NOMO-1 (cell line): ENCODE data around the gene P2RX5.

Experiments
- DNase-seq, 2 experiments: peaks; one replicate each; lab custom pipeline; 2025; ENCODE audit not compliant: unreplicated experiment in 2 of 2; lab: John Stamatoyannopoulos, UW

The P2RX5 gene

DNA sequence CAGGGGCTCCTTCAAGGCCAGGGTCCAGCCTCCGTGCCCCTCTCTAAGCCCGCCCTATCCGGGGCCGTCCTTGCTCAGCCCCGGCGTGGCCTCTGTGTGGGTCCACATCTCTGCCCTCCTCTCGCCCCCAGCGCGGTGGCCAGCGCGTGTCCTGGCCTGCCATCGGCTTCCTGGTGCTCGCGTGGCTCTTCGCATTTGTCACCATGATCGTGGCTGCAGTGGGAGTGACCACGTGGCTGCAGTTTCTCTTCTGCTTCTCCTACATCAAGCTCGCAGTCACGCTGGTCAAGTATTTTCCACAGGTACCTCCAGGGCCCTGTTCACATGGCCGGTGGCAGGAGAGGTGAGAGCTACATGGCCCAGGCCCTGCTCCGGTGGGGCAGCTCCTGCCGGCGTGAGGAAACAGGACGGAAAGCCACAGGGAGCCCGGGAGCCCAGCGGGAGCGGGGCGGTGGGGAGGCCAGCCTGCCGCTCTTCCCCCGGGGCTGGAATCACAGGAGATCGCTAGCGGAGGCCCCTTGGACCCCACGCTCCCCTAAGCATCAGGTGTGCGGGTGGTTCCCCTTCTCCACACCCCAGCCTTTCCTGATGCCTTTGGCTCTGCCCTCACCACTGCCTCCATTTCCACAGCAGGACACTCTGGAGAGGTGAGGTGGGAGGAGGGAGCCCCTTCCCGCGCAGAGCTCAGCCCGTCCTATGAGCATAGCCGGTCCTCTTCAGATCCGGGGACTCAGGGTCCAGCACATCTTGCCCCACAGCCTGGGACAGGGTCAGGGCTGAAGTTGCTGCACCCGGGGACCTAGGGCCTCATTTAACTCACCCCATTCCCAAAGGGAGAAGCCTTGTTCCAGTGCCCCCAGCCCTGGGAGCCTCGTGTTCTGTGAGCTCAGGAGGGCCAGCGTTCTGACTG, 37.8 kb downstream of the P2RX5 start:
- peak in 1 of 2 experiments; percentile 43 for DNase-seq

DNA sequence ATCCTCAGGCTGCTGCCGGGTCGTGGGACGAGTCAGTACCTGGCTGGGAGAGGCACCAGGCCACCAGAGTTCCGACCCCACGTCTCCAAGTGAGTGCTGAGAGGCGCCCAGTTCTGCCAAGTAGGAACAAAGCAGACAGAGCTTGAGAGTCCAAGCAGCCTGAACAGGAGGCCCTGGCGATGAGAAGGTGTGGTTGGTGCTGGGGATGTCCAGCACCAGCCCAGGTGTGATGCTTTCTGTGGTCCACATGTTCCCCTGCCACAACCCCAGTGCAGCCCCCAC, 38.4 kb downstream of the P2RX5 start:
- no peak for DNase-seq

DNA sequence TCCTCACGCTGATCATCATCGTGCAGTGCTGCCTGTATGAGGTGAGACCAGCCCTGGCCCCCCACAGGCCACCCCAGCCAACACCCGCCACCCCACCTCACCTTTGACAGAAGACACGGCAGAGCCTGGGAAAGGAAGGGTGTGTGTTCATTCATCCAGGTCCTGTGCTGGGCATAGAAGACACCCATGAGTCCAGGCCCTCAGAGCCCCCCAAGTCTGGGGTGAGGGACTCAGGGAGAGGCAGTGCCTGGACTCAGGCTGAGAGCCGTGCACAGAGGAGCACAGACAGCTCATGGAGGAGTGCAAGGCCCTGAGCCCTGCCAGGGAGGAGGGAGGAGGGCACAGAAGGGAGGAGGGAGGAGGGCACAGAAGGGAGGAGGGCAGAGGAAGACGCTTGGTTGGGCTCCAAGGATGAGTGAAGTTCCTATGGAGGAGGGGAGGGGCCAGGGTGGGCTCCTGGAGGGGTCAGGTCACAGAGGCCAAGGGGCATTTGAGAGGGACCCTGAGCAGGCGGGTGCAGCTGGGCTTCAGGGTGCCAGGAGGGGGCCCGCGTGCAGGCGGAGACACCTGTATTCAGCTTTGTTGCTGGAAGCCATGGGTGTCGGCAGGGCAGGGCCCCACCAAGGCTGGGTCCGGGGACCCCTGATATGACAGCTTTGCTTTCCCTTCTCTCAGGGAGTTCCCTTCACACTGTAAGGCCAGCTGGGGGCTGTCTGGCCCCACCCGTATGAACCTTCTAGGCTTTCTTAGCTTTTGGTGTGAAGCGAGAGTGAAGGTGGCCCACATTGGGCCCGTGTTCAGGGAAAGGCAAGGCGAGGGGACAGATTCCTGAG, 39.0 kb downstream of the P2RX5 start:
- no peak for DNase-seq

DNA sequence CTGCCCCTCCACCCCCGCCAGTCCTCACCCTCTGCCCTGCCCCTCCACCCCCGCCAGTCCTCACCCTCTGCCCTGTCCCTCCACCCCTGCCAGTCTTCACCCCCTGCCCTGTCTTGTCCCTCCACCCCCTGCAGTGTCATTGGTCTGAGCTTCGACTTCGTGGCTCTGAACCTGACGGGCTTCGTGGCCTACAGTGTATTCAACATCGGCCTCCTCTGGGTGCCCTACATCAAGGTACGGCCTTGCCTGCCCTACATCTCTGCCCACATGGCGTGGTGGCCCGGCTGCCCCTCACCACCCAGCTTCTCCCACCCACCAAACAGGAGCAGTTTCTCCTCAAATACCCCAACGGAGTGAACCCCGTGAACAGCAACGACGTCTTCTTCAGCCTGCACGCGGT, 39.6 kb downstream of the P2RX5 start:
- DNase-seq: no peak

DNA sequence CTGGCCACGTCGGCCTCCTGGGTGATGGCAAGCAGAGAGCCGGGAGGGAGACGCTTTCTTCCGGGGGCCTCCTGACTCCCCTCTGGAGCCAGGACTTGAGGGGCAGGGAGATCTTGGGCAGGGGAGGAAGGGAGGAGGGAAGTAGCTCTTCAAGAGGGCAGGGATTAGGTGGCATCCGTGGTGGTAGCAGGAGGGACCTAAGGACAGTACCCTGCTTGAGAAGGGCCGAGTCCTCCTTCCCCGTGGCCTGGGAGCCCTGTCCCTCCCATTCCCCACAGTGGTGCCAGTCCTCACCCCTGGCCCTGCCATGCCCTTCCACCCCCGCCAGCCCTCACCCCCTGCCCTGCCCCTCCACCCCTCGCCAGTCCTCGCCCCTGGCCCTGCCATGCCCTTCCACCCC, 40.2 kb downstream of the P2RX5 start:
- no peak for DNase-seq

DNA sequence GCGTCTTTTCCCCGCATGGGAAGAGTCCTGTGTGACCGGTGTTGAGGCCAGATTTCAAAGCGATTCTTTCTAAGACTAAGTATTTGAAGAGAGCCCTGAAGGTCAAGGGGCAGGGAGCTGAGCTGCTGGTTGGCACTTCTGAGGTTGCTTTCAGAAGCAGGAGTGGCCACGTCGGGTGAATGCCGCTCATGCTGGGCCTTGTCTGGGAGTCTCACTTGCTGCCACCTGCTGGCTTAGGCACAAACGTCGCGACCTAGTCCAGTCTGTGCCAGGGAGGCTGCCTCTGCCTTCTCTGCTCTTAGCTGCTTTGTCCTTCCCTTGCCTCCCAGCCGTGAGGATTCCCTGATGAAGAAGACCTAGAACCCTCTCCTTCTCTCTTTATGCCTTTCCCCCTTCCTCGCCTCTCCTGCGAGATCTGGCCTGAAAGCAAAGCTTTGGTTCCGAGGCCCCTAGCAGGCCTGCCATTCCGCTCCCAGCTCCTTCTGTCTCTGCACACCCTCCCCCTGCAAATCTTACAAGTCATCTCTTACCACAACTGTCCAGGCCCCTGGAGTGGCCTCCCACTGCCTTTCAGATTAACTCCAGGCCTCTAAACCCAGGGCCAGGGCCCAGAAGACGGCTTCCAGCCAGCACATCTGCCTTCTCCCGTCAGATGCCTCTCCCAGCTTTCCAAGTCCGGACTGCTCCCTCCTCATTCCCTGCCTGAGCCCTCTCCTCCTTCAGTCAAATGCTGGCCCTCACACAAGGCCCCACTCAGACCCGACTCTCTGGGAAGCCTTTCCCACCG, 48.0 kb downstream of the P2RX5 start:
- peak in 1 of 2 experiments; percentile 12 for DNase-seq

DNA sequence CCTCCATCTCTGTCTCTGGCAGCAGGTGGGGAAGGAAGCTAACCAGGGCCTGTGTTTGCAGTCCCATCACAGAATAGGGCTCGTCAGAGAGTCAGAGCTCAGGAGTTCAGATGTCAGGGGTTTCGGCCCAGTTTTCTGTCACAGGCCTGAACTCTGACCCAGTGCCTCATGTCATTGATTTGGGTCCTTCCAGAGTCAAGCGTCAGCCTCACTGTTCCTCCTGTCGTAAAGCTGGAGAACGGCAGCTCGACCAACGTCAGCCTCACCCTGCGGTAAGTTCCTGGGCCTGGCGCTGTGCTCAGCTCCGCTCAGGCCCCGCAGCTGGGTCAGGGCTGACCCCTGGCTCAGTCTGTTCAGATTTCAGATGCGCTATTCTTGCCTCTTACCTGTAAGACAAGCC, 48.7 kb downstream of the P2RX5 start:
- DNase-seq: no peak

DNA sequence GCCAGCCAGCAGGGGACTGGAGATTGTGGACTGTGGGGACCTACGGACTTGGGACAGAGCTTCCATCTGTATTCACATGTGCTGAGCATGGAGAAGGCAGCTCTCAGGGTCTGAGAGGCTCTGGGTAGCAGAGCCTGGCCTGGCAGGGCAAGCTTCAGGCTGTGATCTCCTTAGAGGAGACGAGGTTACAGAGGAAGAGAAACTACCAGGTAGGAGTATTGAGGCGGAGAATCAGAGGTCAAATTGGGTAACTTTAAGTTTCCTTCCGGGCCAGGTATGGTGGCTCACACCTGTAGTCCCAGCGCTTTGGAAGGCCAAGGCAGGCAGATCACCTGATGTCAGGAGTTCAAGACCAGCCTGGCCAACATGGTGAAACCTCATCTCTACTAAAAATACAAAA, 50.6 kb downstream of the P2RX5 start:
- DNase-seq: no peak

DNA sequence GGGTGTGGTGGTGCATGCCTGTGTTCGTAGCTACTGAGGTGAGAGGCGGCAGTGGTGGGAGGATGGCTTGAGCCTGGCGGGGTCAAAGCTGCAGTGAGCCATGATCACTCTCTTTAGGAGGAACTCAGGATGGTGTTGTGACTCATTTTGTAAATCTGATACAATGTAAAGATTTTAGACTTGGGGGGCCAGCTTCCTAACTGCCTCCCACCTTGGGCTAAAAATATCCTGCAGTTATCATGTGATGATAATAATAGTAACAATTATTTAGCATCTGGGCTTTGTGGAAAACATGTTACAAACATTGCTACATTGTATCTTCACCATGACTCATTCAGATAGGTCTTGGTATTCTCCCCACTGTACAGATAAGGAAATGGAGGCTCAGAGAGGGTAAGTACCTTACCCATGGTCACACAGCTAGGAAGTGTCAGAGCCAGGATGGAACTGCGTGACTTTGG, 52.0 kb downstream of the P2RX5 start:
- no peak for DNase-seq

DNA sequence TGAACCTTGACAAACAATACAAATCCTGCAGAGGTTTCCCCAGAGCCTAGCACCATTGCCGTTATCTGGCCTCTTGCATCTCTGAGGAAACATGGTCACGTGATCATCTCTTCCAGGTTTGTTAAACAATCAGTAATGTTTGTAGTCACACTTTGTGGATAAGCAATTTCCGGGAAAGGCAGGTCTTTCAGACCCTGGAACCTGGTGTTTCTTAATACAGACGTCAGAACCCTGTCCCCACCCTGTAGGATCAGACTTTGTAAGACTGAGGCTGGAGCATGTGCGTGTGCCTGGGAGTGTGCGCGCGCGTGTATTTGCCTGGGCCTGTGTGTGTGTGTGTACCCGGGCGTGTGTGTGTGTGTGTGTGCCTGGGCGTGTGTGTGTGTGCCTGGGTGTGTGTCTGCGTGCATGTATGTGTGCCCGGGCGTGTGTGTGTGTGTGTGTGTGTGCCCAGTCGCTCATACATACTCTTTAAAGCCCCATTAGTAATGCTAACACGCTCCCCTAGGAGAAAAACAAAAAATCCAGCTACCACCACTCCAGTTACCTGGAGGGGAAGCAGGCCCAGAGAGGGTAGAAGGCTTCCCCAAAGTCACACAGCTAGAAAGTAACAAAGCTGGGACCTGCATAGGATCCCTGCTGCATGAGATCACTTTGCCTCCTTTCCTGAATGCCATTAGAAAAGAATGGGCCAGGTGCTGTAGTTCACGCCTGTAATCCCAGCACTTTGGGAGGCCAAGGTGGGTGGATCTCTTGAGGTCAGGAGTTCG, 54.1 kb downstream of the P2RX5 start:
- DNase-seq: no peak

DNA sequence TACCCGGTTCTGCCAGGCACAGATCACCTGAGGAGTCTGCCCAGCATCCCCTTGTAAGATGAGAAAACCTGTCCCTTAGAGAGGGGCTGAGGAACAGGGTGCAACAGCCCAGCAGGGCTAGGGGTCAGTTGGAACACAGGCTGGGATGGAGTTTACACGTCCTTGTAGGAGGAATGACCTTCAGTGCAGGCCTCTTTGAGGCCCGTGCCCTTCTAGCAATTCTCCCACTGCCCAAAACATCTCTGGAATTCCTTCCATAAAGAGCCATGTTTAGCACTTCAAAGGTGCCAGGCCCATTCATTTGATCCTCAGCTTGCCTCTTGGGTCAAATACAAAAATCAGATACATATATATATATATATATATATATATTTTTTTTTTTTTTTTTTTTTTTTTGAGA, 54.9 kb downstream of the P2RX5 start:
- no peak for DNase-seq

DNA sequence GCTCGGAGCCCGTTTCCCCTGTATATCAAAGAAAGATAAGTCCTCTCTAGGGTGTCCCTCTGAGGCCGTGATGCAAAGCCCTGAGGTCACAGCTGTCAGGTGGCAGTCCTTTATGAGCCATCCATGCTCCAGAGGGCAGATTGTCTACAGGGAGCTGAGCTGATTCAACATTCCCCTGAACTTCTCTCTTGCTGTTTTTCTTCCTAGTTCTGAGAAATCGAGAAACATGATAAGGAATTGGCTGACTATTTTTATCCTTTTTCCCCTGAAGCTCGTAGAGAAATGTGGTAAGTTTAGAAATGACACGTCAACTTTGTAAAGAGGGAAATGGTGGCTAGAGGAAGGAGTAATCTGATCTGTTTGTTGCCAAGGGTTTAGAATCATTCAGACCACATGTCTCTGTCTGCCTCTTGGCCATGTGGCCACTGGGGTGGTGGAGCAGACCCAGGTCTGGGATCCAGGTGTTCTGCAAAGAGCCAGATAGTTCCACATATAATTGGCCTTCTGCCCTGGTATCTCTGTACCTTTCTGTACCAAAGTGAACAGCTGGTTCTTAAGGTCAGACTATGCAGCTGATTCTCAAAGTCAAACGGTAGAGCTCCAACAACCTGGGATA, 55.9 kb downstream of the P2RX5 start:
- DNase-seq: peak in 1 of 2 experiments; percentile 22

DNA sequence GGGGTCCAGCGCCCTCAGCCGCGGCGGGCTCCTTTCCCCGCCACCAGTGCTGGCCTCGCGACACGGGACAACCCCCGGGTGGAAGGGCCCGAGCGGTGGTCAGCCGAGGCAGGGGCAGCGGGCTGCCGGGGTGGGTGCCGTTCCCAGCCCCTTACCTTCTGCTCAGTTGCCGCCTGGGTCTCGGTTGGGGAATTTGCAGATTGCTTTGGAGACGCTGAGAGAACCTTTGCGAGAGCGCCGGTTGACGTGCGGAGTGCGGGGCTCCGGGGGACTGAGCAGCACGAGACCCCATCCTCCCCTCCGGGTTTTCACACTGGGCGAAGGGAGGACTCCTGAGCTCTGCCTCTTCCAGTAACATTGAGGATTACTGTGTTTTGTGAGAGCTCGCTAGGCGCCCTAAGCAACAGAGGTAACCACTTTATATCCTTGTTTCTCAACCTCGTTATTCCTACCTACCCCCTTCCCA, 59.0 kb downstream of the P2RX5 start:
- no peak for DNase-seq

DNA sequence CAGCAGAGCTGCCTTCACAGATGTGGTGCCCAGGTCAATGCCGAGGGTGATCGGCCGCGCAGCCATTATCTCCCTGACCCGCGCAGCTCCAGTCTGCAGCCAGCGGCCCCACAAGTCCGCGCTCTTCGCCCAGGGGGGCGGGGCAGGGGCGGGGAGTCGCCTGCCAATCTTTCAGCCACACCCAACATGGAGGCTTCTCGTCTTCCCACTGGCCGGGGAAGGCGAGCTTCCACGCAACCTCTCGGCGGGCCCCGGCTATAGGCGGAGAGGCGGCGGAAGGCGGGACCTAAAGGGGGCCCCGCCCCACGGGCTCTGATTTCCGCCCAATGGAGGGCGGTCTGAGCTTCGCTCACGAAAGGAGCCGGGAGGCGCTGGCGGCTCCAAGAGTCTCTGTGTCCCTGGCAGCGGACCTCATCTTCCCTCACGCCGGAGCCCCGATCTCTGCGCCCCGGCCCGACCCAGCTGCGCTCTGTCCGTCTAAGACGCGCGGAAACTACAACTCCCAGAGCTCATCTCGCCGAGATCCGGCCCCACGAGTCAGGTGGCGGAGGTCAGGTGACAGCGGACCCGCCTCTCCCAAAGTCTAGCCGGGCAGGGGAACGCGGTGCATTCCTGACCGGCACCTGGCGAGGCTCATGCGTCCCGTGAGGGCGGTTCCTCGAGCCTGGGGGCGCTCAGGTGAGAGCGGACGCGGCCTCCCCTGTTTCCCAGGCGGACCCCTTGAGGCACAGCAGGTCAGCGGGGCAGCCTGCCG, 59.6 kb downstream of the P2RX5 start, which contains the start of the genes CTNS and SHPK:
Gene CTNS (plus strand): TSS at position 607 of the 754 bp plus-strand sequence. CDS start 3,447 bp downstream, outside the sequence.
Gene SHPK (minus strand): TSS at position 97 of the 754 bp plus-strand sequence. CDS start 31 bp downstream, at position 66.
- peak; percentile 95 to 96 for DNase-seq

DNA sequence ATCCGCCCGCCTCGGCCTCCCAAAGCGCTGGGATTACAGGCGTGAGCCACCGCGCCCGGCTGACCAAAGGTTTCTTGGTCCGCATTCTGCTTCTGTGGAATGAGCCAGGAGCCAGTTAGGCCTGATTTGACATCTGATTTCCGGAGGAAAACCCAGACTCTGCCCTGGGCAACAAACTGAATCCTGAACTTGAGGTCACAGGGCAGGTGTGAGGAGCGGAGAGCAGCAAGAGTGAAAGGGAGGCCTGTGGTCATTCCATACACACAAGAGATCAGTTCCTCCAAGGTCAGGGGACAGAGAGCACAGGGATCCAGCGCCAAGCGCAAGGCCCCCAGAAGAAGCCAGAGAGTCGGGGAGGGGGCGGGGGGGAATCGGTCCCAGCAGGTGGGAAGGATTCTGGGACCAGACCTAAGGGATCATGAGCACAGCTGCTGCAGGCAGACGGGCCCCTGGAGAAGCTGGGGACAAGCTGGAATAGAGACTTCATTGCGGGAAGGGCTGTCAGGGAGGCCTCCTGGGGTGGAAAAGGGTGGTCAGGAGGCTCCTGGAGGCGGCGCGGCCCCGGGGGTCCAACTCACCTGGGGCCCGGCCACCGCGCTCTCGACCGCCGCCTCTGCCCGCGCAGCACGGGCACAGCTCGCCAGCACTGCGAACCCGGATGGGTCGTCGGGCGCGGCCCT, 60.3 kb downstream of the P2RX5 start:
- no peak for DNase-seq

DNA sequence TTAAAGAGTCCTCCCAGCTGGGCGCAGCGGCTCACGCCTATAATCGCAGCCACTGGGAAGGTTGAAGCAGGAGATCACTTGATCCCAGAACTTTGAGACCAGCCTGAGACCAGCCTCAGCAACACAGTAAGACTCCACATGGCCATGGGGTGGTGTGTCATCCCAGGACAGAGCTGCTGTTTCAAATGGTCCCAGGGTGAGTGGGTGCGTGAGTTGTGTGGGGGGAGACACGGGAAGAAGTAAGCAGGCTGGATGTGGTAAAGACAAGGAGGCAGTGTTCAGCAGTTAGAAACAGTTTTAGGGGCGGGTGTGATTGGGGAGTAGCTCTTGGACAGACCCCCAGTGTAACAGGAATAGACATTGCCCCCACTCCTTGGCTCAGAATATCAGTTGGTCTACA, 63.7 kb downstream of the P2RX5 start:
- DNase-seq: no peak

DNA sequence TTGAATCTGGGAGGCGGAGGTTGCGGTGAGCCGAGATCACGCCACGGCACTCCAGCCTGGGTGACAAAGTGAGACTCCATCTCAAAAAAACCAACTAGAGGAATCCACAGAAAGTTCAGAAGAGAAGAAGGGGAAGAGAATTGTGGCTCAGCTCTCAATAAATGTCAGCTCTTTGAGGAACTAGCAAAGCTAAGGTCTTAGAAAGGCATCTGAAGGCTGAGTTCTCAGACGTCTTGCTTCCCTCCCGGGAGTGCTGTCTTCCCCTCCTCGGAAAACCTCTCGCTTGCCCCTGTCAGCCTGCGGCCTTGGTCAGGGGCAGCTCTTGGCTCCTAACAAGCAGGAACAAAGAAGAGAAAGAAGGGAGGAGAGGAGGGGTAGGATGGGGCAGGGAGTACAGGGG, 65.2 kb downstream of the P2RX5 start:
- no peak for DNase-seq

DNA sequence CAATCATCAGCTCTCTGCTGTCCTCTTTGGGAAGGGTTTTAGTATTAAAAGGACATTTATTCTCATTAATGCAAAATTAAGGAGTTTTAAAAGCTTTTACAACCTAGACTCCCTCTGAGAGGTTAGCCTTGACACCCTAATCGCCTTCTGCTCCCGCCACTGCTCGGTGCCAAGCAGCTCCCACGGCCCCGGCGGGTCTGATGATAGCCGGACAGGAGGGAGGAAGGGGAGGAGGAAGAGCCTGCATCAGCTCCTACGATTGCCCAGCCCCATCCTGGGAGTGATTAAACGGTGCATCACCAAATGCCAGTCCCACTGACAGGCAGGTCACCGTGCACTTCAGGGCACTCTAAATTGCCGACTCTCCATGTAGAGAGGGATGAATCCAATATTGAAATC, 68.2 kb downstream of the P2RX5 start:
- no peak for DNase-seq
